Psoas muscle (tissue), 8 donors: ENCODE data around the gene PHF13. TPM values are rescaled to one million over a fixed set of nuclear protein-coding genes. Genes with fewer than 3 reads are reported as not detected.

ENCODE experiments used
- ATAC-seq, 4 donors: fragments of 200-7000 bp; cut with Tn5 transposase; one replicate each; pipeline ENCODE4 v1.9.1; 2020; ENCODE audit warnings: moderate library complexity in 3 of 4, mild to moderate bottlenecking in 2 of 4
- DNase-seq, 2 donors: peaks; one replicate each; pipeline ENCODE4 v3.0.0-alpha.2; 2020
- H3K27ac ChIP-seq: fragments of 200-600 bp; one replicate; pipeline ENCODE4 v1.8.0; 2022
- H3K27me3 ChIP-seq, 3 donors: fragments of 200-600 bp in 1 of 3; one replicate each; pipeline versions ENCODE4 v1.6.1 to v1.8.0; 2013 to 2022; ENCODE audit warnings: low read length in 2 of 3, mild to moderate bottlenecking in 2 of 3, moderate library complexity in 1 of 3; ENCODE audit not compliant: insufficient read depth in 3 of 3
- H3K36me3 ChIP-seq, 2 donors: fragments of 200-600 bp in 1 of 2; one replicate each; pipeline versions ENCODE4 v1.6.1 to v1.8.0; 2013 to 2022; ENCODE audit warnings: low read depth in 1 of 2, mild to moderate bottlenecking in 1 of 2, moderate library complexity in 1 of 2; ENCODE audit not compliant: insufficient read depth in 1 of 2
- H3K4me1 ChIP-seq: fragments of 200-600 bp; one replicate; pipeline ENCODE4 v1.8.0; 2022
- H3K4me3 ChIP-seq: fragments of 200-600 bp; one replicate; pipeline ENCODE4 v1.8.0; 2022; ENCODE audit warnings: mild to moderate bottlenecking
- H3K9me3 ChIP-seq: fragments of 200-600 bp; one replicate; pipeline ENCODE4 v1.8.0; 2022
- WGBS, 3 donors: extraction: QIAGEN DNeasy Blood & Tissue Kit; methylation state at CpG; one replicate each; pipeline versions ENCODE4 v1.1.6 to v1.1.7; 2013; 5-methylcytosine and 5-hydroxymethylcytosine counted together
- intact Hi-C, 2 donors: fragments of 100-400 bp; cut with DNase I; formaldehyde crosslinking; loops; one replicate each; pipeline versions ENCODE4 v1.11.0 to v1.14.2; 2022
- polyA plus RNA-seq, 3 donors: library from polyadenylated mRNA; stranded (reverse); fragments of 200-250 nt; gene quantifications; one replicate each; pipeline ENCODE4 v1.2.3, GENCODE V29; 2013
- total RNA-seq, 4 donors: library from RNA; stranded (reverse); fragmentation: NEBNext Ultra II Directional in 2 of 4; extraction: Animal tissue kit (Norgen Biotek cat#: 25700) in 2 of 4; gene quantifications; one replicate each; pipeline versions ENCODE4 v1.2.1 to v1.2.4, GENCODE V29; 2021 to 2023
- TF ChIP-seq, protein P1 (sequence below): fragments of 200-600 bp; IDR thresholded peaks from one replicate; pipeline ENCODE4 v1.8.0; 2022; ENCODE audit warnings: antibody characterized with exemption
- donor health status: healthy with polysubstance abuse.
- donor health status: DM: no; HTN: no; CAD: no; lungs with moderate emphysema.
- donor health status: Bipolar disorder and iron deficiency.
- donor health status: healthy.
- donor health status: DM: yes; HTN: yes; CAD: no.
- donor health status: DM: no; HTN: no; CAD: no.
- donor health status: DM: no; HTN: no; CAD: no.
- donor health status: DM: yes; HTN: yes; CAD: no.

PHF13 gene
- total and polyA plus RNA-seq, 7 donors = 4.8 to 21.3 (median 7.5) TPM

DNA sequence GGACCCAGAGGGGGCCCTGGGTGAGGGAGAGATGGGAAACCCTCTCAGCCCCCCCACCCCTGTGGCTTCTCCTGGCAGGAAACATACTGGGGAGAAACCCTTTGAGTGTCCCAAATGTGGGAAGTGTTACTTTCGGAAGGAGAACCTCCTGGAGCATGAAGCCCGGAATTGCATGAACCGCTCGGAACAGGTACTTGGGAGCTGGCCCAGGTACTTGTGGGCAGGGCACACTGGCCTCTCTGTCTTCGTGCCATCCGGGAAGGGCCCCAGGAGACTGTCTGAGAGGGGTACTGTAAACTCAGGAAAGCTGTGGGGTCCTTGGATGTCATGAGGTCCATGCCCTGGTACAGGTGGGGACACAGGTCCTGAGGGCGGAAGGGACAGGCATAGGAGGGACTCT is 27.7 kb upstream of the PHF13 start:
- Histone ChIP-seq H3K36me3 (peaks cover 0 to 39% of the 10 kb centered on the region in 2 donors), H3K4me1 (peaks cover 57% of the 10 kb centered on the region), H3K27ac (peak overlapping the region; percentile 98), H3K27me3 (no peaks in the 10 kb centered on the region), H3K9me3 (no peaks in the 10 kb centered on the region), H3K4me3 (no peak overlapping the region)
- intact Hi-C loops = loop anchor here in 1 of 2 donors (5.0 kb wide), 1 partner anchor 36 kb away; the partner anchor contains the start of gene THAP3
- 69 to 86% (median 71%) methylated on average over 7 of the region's 7 CpGs for WGBS, 3 donors
- TF ChIP-seq, protein P1, sequence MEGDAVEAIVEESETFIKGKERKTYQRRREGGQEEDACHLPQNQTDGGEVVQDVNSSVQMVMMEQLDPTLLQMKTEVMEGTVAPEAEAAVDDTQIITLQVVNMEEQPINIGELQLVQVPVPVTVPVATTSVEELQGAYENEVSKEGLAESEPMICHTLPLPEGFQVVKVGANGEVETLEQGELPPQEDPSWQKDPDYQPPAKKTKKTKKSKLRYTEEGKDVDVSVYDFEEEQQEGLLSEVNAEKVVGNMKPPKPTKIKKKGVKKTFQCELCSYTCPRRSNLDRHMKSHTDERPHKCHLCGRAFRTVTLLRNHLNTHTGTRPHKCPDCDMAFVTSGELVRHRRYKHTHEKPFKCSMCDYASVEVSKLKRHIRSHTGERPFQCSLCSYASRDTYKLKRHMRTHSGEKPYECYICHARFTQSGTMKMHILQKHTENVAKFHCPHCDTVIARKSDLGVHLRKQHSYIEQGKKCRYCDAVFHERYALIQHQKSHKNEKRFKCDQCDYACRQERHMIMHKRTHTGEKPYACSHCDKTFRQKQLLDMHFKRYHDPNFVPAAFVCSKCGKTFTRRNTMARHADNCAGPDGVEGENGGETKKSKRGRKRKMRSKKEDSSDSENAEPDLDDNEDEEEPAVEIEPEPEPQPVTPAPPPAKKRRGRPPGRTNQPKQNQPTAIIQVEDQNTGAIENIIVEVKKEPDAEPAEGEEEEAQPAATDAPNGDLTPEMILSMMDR = no peak
- ATAC-seq = no peak
- no peak for DNase-seq

DNA sequence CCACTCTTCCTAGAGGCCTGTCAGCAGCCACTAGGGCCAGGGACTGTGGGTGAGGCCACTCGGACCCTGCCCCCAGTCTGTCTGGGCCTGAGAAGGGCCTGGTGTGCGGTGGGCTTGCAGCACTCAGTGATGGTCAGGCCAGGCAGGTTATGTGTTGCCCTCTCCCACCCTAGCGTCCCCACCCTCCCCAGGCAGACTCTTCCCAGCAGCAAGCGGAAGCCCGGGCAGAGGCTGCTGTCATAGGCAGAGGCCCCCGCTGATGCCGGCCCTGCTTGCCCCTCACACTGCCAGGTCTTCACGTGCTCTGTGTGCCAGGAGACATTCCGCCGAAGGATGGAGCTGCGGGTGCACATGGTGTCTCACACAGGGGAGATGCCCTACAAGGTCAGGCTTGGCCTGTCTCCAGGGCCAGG is 27.1 kb upstream of the PHF13 start:
- TF ChIP-seq, protein P1 = no peak
- intact Hi-C loops = loop anchor here in 1 of 2 donors (5.0 kb wide), 1 partner anchor 36 kb away; the partner anchor contains the start of gene THAP3
- 37 to 80% (median 56%) methylated on average over 8 to 11 of the region's 11 CpGs for WGBS, 3 donors
- H3K4me1 ChIP-seq = peaks cover 57% of the 10 kb centered on the region
- no peaks in the 10 kb centered on the region for H3K27me3 ChIP-seq
- H3K4me3 ChIP-seq = no peak overlapping the region
- H3K36me3 ChIP-seq = peaks cover 0 to 44% of the 10 kb centered on the region in 2 donors
- no peaks in the 10 kb centered on the region for H3K9me3 ChIP-seq
- H3K27ac ChIP-seq = peak overlapping the region; percentile 98
- DNase-seq = no peak
- ATAC-seq = peak in 2 of 4 donors; percentile 11 to 12

- no peaks in the 10 kb centered on the region for H3K27me3 ChIP-seq
- no peaks in the 10 kb centered on the region for H3K9me3 ChIP-seq
- DNase-seq (peak; percentile 66 to 93), ATAC-seq (peak; percentile 62 to 65 (median 64))
- intact Hi-C loops = loop anchor here in 1 of 2 donors (5.0 kb wide), 1 partner anchor 35 kb away; the partner anchor contains the start of gene THAP3
- peak overlapping the region; percentile 98 for H3K27ac ChIP-seq
- peaks cover 0 to 49% of the 10 kb centered on the region in 2 donors for H3K36me3 ChIP-seq
- WGBS, 3 donors = 18 to 37% (median 26%) methylated on average over 13 of the region's 13 CpGs
- H3K4me3 ChIP-seq = no peak overlapping the region
- peaks cover 58% of the 10 kb centered on the region for H3K4me1 ChIP-seq
- TF ChIP-seq, protein P1 = no peak
These were observed 26.1 kb upstream of the PHF13 start for GRCh38 chr1:6587261-6588005.

GRCh38 chr1:6588128-6588892 is 25.2 kb upstream of the PHF13 start:
- Histone ChIP-seq H3K4me3 (no peak overlapping the region), H3K27ac (peak overlapping the region; percentile 98), H3K9me3 (no peaks in the 10 kb centered on the region), H3K36me3 (peaks cover 3 to 56% of the 10 kb centered on the region in 2 donors), H3K27me3 (no peaks in the 10 kb centered on the region), H3K4me1 (peaks cover 65% of the 10 kb centered on the region)
- no peak for ATAC-seq
- no peak for DNase-seq
- 72 to 84% (median 73%) methylated on average over 25 of the region's 25 CpGs for WGBS, 3 donors
- TF ChIP-seq, protein P1 = no peak
- intact Hi-C loops = loop anchor here in 1 of 2 donors (5.0 kb wide), 1 partner anchor 34 kb away; the partner anchor contains the start of gene THAP3
